PFSK-1 (cell line): Measurements from ENCODE around the gene XYLT1.

Source experiments
- FOXP2 ChIP-seq: optimal IDR thresholded peaks from 2 replicates; pipeline ENCODE3; 2011; ENCODE audit warnings: borderline replicate concordance, control low read depth, inconsistent platforms; ENCODE audit not compliant: insufficient read depth; ENCODE audit errors: extremely low read length, extremely low read depth
- POLR2AphosphoS5 ChIP-seq: IDR thresholded peaks from 2 replicates; pipeline ENCODE4 v1.6.1; 2012; ENCODE audit warnings: low read depth, mild to moderate bottlenecking, control low read depth, low read length, moderate library complexity
- REST ChIP-seq, 2 experiments: IDR thresholded peaks; 2 replicates each; pipeline versions ENCODE4 v1.6.1 to v1.8.0; 2011 to 2012; ENCODE audit warnings: low read depth in 2 of 2, low read length in 2 of 2, control low read depth in 1 of 2, inconsistent platforms in 1 of 2, mild to moderate bottlenecking in 1 of 2, moderate library complexity in 1 of 2; ENCODE audit not compliant: insufficient read depth in 1 of 2
- SIN3A ChIP-seq: IDR thresholded peaks from 2 replicates; pipeline ENCODE4 v1.6.1; 2012; ENCODE audit warnings: mild to moderate bottlenecking, low read length, moderate library complexity, borderline replicate concordance; ENCODE audit not compliant: insufficient read depth
- TAF1 ChIP-seq: IDR thresholded peaks from 2 replicates; pipeline ENCODE4 v1.6.1; 2012; ENCODE audit warnings: low read length, control low read depth, borderline replicate concordance; ENCODE audit not compliant: insufficient read depth

XYLT1 gene

GRCh38 chr16:17131351-17131750, 339.4 kb downstream of the XYLT1 start:
- TF ChIP-seq FOXP2, result no peak
- no peak for TF ChIP-seq REST (IDR thresholded peaks at IDR 0.05; ENCODE audit: insufficient read depth in 1 of 2, low read depth in 2 of 2, low read length in 2 of 2)
- no peak for TF ChIP-seq SIN3A

GRCh38 chr16:17130733-17131132, 340.0 kb downstream of the XYLT1 start:
- TF ChIP-seq TAF1 (no peak), POLR2AphosphoS5 (no peak), FOXP2 (no peak), SIN3A (no peak), REST (IDR thresholded peaks at IDR 0.05; ENCODE audit: insufficient read depth in 1 of 2, low read depth in 2 of 2, low read length in 2 of 2) (no peak)

DNA sequence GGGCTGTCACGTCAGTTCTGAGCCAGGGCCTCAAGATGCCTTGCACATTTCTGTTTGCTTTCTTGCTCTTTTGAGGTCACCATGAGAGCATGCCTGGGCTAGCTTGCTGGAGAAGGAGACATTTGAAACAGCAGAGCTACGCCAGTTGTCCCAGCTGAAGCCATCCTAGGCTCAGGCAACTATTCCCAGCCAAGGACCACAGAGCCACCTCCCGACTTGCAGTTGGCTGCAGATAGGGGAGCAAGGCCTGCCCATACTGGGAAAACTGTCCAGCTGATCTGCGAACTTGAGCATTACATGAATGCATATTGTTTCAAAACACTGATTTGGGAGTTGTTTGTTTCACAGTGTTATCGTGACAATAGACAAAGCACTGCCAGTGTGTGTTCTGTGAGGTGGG, 340.8 kb downstream of the XYLT1 start:
- TF ChIP-seq FOXP2 (no peak), TAF1 (no peak), REST (IDR thresholded peaks at IDR 0.05; ENCODE audit: insufficient read depth in 1 of 2, low read depth in 2 of 2, low read length in 2 of 2) (no peak), POLR2AphosphoS5 (no peak), SIN3A (no peak)

- TF ChIP-seq SIN3A (no peak), REST (IDR thresholded peaks at IDR 0.05; ENCODE audit: insufficient read depth in 1 of 2, low read depth in 2 of 2, low read length in 2 of 2) (no peak), FOXP2 (no peak), TAF1 (no peak)
Observed at GRCh38 chr16:17128791-17129190, 342.0 kb downstream of the XYLT1 start.

DNA sequence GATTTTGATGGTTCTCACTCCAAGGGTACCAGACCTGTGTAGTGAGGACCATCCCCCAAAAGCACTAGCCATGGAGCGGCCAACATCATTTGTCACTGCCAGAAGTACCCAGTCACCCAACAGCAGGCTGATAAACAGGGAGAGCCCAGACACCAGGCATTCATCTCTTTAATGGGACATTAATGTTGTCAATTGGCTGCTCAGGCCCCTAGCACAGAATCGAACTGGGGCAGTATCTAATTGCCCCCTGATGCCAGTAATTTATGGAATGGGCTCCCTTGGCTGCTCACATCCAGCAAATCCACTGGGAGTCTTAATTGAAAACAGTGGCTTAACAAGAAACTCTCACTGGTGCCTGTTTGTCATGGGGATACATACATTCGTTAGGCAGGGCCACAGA, 344.6 kb downstream of the XYLT1 start:
- no peak for TF ChIP-seq FOXP2
- TF ChIP-seq TAF1, result no peak
- TF ChIP-seq SIN3A, result no peak
- TF ChIP-seq REST (IDR thresholded peaks at IDR 0.05; ENCODE audit: insufficient read depth in 1 of 2, low read depth in 2 of 2, low read length in 2 of 2), result no peak
- TF ChIP-seq POLR2AphosphoS5, result no peak
